ENCODE results near the gene SV2B.
"Not testable (repeated sequence)": the region's sequence is repeated elsewhere in the genome, so short reads cannot be mapped to it uniquely, and the experiment has no call there.

SV2B gene

DNA sequence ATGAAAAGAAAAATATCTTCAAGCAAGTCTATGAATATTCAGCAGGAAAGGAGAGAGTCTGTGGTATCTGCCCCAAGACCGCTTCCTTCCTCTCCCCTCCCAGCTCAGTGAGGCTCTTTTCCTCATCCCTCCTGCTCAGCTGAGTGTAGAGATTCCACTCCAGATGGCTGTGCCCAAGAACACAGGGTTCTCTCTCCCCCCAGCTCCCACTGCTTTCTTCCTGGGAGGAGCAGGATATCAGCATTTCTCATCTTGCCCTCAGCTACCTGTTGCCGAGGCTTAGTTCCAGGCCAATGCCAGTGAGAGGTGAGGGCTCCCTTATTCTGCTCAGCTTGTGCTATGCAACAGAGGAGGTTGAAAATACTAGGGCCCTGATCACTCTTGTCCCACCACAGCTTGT lies 211.9 kb downstream of the SV2B start:
- DNase-seq (ENCODE audit: low spot score), result no peak

DNA sequence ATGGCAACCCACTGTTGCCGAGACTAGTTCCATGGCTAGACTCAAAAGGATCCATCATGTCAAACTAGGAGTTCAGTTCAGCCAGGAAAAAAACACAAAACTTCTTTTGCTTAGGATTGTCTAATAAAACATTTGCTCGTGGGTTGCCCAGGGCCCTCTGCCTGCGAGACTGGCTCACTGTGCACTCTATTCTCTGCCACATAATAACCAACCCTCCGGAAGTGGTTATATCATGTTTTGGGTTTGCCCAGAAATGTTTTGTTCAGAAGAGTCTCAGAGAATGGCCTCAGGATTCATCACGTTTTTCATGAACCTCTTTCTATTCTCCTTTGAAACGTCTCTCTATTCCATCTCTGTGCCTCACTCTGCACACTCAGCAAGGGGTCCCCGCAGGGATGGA lies 216.1 kb downstream of the SV2B start:
- DNase-seq (ENCODE audit: low spot score), result no peak

DNA sequence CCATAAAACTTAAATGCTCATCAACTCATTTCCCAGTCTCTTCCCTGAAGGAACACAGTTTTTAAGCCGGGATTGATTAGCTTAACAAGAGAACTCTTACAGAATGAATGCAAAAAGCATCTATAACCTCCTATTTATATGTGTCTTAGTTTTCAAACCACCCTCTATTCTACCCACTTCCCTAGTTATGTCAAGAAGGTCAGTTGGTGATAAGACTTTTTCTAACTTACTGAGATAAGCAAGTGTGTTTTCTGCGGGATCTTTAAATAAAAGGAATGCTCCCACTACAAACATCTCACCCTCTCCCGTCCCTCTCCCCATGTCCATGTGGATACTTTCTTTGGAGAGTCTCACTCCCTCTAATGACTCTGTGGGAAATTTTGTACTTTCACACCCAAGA lies 218.5 kb downstream of the SV2B start:
- no peak for DNase-seq (ENCODE audit: low spot score)

DNA sequence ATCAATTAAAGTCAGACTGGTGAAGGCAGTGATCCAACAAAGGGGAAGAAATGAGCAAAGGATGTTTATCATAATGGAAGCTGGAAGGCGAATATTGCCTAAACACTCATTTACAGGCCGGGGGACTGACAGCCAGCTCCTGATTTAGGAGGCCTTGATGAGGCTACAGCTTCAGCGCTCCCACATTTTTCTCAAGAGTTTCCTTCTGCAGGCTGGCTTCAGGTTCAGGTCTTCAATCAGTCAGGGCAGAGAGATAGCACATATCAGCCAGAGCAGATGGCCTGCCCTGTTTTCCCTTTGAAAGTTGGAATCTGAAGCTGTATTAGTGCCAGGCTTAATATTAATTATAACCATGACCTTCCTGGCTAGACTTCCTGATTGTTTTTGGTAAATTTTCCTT lies 218.9 kb downstream of the SV2B start:
- DNase-seq (ENCODE audit: low spot score), result no peak

DNA sequence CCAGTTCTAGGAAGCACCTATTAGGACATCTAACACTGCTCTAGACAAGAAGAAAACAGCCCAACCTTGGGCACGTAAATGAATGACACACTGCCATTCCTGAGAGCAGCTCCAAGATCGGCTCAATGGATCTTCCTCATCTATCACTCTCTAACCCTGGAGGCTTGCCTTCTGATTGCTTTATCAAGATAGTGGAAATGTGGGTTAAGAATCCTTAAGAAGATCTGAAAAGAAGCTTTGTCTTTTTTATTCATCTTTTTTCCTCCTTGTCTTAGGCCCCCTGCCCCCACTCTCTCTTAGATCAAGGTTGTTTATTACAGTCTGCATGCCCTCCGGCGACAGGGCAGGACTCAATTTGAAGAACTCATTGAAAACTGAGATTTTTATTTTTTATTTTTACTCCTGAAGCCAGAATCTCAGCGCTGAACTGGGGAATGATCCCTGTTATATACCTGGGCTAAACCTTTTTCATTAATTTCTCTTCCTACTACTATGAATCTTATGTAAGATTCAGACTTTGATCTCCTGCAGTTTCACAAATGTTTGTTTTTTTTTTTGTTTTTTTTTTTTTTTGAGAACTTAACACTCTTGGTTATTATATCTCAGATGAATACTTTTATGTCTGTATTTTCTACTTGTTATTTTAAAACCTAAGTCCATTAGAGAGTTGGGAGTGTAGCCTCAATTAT lies 219.5 kb downstream of the SV2B start:
- DNase-seq (ENCODE audit: low spot score), result no peak

DNA sequence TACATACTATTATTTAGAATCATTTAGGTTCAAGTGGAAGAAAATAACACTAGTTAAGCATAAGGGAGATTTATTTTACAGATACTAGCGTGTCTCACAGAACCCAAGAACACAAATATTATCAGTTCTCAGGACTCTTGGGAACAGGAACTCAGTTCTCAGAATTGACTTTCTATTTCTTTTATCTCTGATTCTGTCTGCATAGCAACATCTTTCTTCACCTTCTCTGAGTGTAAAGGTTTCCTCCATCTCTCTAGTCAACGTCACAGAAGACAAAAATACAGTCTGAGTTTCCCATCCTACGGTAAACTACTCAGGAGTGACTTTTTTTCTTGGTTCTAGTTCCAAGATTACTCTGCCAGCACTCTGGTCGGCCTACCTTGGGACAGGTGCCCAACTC lies 220.0 kb downstream of the SV2B start:
- DNase-seq (ENCODE audit: low spot score), result no peak

DNA sequence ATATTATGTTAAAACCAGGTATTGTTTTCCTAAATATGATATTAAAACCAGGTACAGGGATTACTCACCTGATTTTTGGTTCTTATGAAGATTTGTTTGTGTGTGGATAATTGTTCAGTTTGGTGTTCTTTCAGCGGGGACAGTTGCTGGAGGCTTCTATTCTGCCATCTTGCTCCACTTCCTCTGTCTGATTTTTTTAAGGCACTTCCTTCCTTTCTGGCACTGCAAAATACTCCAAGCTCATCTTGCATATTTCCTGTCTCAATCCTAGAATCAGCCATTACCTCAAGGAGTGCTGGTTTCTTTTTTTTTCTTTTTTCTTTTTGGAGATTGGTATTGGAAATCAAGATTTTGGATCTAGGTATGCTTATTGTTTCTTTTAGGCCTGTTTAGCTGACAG lies 229.9 kb downstream of the SV2B start:
- DNase-seq (ENCODE audit: low spot score), result no peak

DNA sequence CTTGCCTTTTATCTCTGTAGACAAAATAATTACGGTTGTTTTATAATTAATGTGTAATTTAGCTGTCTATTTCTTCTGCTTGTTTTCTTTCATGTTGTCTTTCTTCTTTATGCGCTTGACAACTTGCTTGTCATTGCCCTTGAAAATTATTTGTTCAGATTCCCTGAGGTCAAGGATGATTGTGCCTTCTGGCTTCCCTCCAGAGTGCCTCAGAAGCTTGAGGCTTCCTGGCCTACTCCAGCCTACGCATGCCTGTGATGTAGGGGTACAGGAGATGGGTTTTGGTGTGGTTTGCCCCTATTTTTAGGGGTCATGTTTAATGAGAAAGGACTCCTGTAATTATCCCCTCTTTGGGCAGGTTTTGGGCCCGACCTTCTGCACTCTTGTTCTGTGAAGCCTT lies 231.5 kb downstream of the SV2B start:
- DNase-seq (ENCODE audit: low spot score), result no peak

DNA sequence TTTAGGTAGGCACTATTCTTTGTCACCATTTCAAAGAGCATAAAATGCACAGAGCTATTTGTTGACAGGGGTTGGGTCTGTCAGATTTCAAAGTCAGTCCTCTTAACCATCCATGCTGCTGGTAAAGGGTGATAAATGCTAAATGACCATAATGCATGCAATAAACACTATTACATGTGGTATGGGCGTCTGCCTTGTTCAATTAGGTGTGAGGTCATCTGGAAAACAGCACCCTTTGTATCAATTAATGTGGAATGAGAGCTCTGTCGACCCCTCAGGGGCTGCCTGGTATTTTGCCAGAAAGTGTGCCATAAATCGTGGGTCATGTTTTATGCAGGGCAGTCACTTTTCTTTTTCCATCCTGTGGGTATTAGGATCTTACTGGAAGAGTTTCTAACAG lies 235.6 kb downstream of the SV2B start:
- DNase-seq (ENCODE audit: low spot score), result no peak

DNA sequence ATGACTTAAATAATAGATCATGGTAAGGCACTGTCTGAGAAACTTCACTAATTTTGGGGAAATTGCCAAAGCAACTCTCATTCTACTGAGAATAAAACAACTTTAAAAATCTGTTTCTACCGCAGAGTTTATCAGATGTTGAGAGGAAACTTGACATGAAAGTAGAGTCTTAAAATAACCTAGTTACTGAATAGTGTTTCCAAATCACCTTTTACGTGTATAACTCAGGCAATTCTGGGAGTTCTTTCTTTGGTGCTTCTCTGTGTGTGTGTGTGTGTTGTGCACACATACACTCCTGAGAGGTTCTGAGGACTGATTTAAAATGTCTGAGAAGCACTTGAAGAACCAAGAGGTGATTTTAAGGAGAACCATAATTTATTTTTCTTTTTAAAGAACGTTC lies 236.6 kb downstream of the SV2B start:
- DNase-seq (ENCODE audit: low spot score), result no peak

DNA sequence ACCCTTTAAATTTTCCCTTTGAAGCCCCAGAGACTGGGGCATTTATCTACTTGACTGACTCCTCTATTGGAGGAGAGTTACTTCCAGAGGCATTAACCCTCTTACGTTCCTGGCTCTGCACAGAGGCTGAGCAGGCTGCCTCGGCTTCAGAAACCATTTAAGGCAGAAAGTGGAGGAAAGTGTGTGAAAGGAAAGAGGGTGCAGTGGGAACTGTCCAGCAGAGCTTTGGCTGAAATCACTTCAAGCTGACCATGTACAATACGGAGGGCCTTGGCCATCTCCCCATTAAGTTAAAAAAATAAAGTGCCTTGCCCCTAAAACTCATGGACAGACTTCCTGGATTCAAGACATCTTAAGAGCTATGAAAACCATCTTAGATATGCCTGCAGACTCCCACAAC lies 238.7 kb downstream of the SV2B start:
- DNase-seq (ENCODE audit: low spot score), result no peak

DNA sequence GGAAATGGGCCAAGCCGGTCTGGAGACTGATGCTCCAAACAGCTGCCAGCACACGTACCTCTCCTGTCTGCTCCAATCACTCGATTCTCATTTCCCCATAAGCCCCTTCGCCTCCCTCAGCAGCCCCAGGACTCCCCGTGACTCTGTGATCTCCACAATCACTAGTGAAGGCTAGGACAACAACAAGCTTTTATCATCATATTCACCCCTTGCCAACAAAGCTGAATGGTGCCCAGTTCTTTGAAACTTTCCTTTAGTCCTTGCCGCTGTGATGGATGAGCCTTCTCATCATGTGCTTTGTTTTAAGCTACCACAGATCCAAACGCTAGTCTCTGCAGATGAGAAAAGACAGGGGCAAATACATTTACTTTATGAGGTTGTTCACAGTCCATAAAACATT lies 242.0 kb downstream of the SV2B start:
- no peak for DNase-seq (ENCODE audit: low spot score)

DNA sequence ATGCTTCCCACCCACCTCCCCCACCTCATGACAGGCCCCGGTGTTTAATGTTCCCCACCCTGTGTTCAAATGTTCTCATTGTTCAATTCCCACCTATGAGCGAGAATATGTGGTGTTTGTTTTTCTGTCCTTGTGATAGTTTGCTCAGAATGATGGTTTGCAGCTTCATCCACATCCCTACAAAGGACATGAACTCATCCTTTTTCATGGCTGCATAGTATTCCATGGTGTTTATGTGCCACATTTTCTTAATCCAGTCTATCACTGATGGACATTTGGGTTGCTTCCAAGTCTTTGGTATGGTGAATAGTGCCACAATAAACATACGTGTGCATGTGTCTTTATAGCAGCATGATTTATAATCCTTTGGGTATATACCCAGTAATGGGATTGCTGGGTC lies 244.9 kb downstream of the SV2B start:
- DNase-seq (ENCODE audit: low spot score), result not testable (repeated sequence)

DNA sequence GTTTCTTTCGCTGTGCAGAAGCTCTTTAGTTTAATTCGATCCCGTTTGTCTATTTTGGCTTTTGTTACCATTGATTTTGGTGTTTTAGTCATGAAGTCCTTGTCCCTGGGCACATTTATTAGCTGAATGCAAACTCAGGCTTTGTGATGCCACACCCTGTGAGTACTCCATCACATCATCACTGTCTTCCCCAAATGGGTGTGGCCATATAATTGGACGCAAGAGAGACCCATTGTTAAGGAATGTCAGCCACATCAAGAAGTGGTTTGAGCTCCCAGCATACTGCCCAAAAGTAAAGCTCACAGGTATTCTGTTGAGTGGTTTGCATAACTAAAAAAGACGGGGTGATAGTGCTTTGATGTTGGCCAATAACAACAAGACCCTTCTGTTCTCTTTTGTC lies 245.7 kb downstream of the SV2B start:
- DNase-seq (ENCODE audit: low spot score), result no peak

DNA sequence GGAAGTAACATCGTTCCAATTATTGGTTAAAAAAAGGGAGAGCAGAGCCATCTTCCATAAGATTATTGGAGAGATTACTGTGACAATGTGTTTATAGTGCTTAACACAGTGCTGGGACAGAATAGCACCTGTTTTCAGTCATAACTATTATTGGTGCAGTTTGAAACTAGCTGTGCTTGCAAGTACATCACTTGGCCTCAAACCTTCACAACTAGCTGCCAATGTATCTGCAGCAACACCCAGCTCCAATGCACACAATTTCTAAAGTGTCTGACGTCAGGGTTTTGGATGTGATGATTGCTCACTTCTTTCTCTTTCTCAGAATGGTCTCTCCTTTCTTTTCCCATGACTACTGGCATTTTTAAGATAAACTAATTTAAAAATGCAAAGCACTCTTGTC lies 246.2 kb downstream of the SV2B start:
- DNase-seq (ENCODE audit: low spot score), result no peak

DNA sequence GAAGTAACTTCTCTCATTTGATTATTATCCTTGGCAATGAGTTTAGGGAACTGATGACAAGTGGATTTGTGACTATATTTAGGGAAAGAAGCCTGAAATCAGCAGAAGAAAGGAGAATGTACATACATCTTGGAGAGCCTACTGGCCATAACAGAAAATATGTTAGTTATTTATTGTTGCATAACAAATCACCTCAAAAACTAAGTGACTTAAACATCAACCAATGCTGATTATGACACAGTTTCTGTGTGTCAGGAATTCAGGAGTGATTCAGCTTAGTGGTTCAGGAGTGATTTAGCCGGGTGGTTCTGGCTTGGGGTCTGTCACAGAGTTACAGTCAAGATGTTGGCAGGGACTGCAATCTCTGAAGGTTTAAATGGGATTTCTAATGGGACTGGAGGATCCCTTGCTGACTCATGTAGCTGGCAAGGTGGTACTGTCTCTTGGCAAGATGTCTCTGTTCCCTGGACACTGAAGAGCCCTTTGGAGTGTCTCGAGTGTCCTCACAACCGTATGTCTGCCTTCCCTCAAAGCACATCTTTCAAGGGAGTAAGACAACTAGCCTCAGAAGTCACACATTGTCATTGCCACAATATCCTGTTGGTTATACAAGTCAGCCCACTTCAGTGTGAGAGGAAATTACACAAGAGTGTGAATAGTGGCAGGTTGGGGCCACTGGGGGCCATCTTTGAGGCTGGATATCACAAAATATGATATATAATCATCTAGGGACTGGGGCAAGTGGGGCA lies 248.9 kb downstream of the SV2B start:
- DNase-seq (ENCODE audit: low spot score), result no peak

Data from NAMALWA (cell line).